ENCODE measurements around the gene CFAP97D1.

Gene CFAP97D1

GRCh38 chr17:43755389-43755875, 24.8 kb upstream of the CFAP97D1 start:
- peaks cover 23% of the 10 kb centered on the region for H3K27me3 ChIP-seq (ENCODE audit: control insufficient read depth, insufficient read depth, low read length)
- no peaks in the 10 kb centered on the region for H3K36me3 ChIP-seq (ENCODE audit: control insufficient read depth, insufficient read depth, low read length)
- H3K9me3 ChIP-seq (ENCODE audit: control insufficient read depth, insufficient read depth, low read length): no peaks in the 10 kb centered on the region
- H3K4me3 ChIP-seq (ENCODE audit: low read depth, low read length): peak overlapping the region; percentile 30
- H3K9ac ChIP-seq (ENCODE audit: low read depth, low read length): no peak overlapping the region
- peaks cover 5% of the 10 kb centered on the region for H3K4me1 ChIP-seq (ENCODE audit: control insufficient read depth, insufficient read depth, low read length)

- peaks cover 5% of the 10 kb centered on the region for H3K4me1 ChIP-seq (ENCODE audit: control insufficient read depth, insufficient read depth, low read length)
- H3K36me3 ChIP-seq (ENCODE audit: control insufficient read depth, insufficient read depth, low read length): no peaks in the 10 kb centered on the region
- H3K9me3 ChIP-seq (ENCODE audit: control insufficient read depth, insufficient read depth, low read length): no peaks in the 10 kb centered on the region
- H3K4me3 ChIP-seq (ENCODE audit: low read depth, low read length): no peak overlapping the region
- peaks cover 23% of the 10 kb centered on the region for H3K27me3 ChIP-seq (ENCODE audit: control insufficient read depth, insufficient read depth, low read length)
- no peak overlapping the region for H3K9ac ChIP-seq (ENCODE audit: low read depth, low read length)
Observed at GRCh38 chr17:43756201-43756600, 24.0 kb upstream of the CFAP97D1 start.

GRCh38 chr17:43757171-43757660, 23.0 kb upstream of the CFAP97D1 start:
- Histone ChIP-seq H3K9ac (ENCODE audit: low read depth, low read length) (no peak overlapping the region), H3K27me3 (ENCODE audit: control insufficient read depth, insufficient read depth, low read length) (peaks cover 23% of the 10 kb centered on the region), H3K36me3 (ENCODE audit: control insufficient read depth, insufficient read depth, low read length) (no peaks in the 10 kb centered on the region), H3K9me3 (ENCODE audit: control insufficient read depth, insufficient read depth, low read length) (no peaks in the 10 kb centered on the region), H3K4me1 (ENCODE audit: control insufficient read depth, insufficient read depth, low read length) (peaks cover 5% of the 10 kb centered on the region), H3K4me3 (ENCODE audit: low read depth, low read length) (no peak overlapping the region)

GRCh38 chr17:43758086-43758485, 22.1 kb upstream of the CFAP97D1 start:
- Histone ChIP-seq H3K9ac (ENCODE audit: low read depth, low read length) (no peak overlapping the region), H3K27me3 (ENCODE audit: control insufficient read depth, insufficient read depth, low read length) (peaks cover 23% of the 10 kb centered on the region), H3K4me1 (ENCODE audit: control insufficient read depth, insufficient read depth, low read length) (peaks cover 5% of the 10 kb centered on the region), H3K9me3 (ENCODE audit: control insufficient read depth, insufficient read depth, low read length) (no peaks in the 10 kb centered on the region), H3K4me3 (ENCODE audit: low read depth, low read length) (no peak overlapping the region), H3K36me3 (ENCODE audit: control insufficient read depth, insufficient read depth, low read length) (no peaks in the 10 kb centered on the region)

- Histone ChIP-seq H3K4me3 (ENCODE audit: low read depth, low read length) (no peak within 1 kb of the TSS), H3K9ac (ENCODE audit: low read depth, low read length) (no peak within 1 kb of the TSS), H3K9me3 (ENCODE audit: control insufficient read depth, insufficient read depth, low read length) (no peaks in the 10 kb centered on the region), H3K27me3 (ENCODE audit: control insufficient read depth, insufficient read depth, low read length) (peaks cover 23% of the 10 kb centered on the region), H3K36me3 (ENCODE audit: control insufficient read depth, insufficient read depth, low read length) (no peaks in the 10 kb centered on the region), H3K4me1 (ENCODE audit: control insufficient read depth, insufficient read depth, low read length) (peaks cover 5% of the 10 kb centered on the region)
Observed at GRCh38 chr17:43758497-43759174, 21.6 kb upstream of the CFAP97D1 start, which contains the start of gene SOST. Gene SOST (minus strand): TSS chr17:43758791. CDS start chr17:43758741, 50 bp downstream.

GRCh38 chr17:43759836-43760235, 20.4 kb upstream of the CFAP97D1 start:
- Histone ChIP-seq H3K4me1 (ENCODE audit: control insufficient read depth, insufficient read depth, low read length) (peaks cover 5% of the 10 kb centered on the region), H3K36me3 (ENCODE audit: control insufficient read depth, insufficient read depth, low read length) (no peaks in the 10 kb centered on the region), H3K9ac (ENCODE audit: low read depth, low read length) (no peak overlapping the region), H3K4me3 (ENCODE audit: low read depth, low read length) (no peak overlapping the region), H3K9me3 (ENCODE audit: control insufficient read depth, insufficient read depth, low read length) (no peaks in the 10 kb centered on the region), H3K27me3 (ENCODE audit: control insufficient read depth, insufficient read depth, low read length) (peaks cover 14% of the 10 kb centered on the region)

GRCh38 chr17:43760254-43760852, 19.9 kb upstream of the CFAP97D1 start:
- Histone ChIP-seq H3K9ac (ENCODE audit: low read depth, low read length) (no peak overlapping the region), H3K9me3 (ENCODE audit: control insufficient read depth, insufficient read depth, low read length) (no peaks in the 10 kb centered on the region), H3K27me3 (ENCODE audit: control insufficient read depth, insufficient read depth, low read length) (peaks cover 14% of the 10 kb centered on the region), H3K36me3 (ENCODE audit: control insufficient read depth, insufficient read depth, low read length) (no peaks in the 10 kb centered on the region), H3K4me3 (ENCODE audit: low read depth, low read length) (no peak overlapping the region), H3K4me1 (ENCODE audit: control insufficient read depth, insufficient read depth, low read length) (peaks cover 5% of the 10 kb centered on the region)

- Histone ChIP-seq H3K9ac (ENCODE audit: low read depth, low read length) (no peak overlapping the region), H3K4me3 (ENCODE audit: low read depth, low read length) (no peak overlapping the region), H3K27me3 (ENCODE audit: control insufficient read depth, insufficient read depth, low read length) (no peaks in the 10 kb centered on the region), H3K9me3 (ENCODE audit: control insufficient read depth, insufficient read depth, low read length) (no peaks in the 10 kb centered on the region), H3K4me1 (ENCODE audit: control insufficient read depth, insufficient read depth, low read length) (no peaks in the 10 kb centered on the region), H3K36me3 (ENCODE audit: control insufficient read depth, insufficient read depth, low read length) (peaks cover 11% of the 10 kb centered on the region)
Observed at GRCh38 chr17:43766413-43767052, 13.7 kb upstream of the CFAP97D1 start.

GRCh38 chr17:43767053-43767712, 13.1 kb upstream of the CFAP97D1 start:
- H3K9me3 ChIP-seq (ENCODE audit: control insufficient read depth, insufficient read depth, low read length): no peaks in the 10 kb centered on the region
- H3K36me3 ChIP-seq (ENCODE audit: control insufficient read depth, insufficient read depth, low read length): peaks cover 12% of the 10 kb centered on the region
- H3K4me1 ChIP-seq (ENCODE audit: control insufficient read depth, insufficient read depth, low read length): no peaks in the 10 kb centered on the region
- H3K9ac ChIP-seq (ENCODE audit: low read depth, low read length): no peak overlapping the region
- H3K27me3 ChIP-seq (ENCODE audit: control insufficient read depth, insufficient read depth, low read length): no peaks in the 10 kb centered on the region
- H3K4me3 ChIP-seq (ENCODE audit: low read depth, low read length): no peak overlapping the region

GRCh38 chr17:43767713-43768059, 12.5 kb upstream of the CFAP97D1 start:
- Histone ChIP-seq H3K36me3 (ENCODE audit: control insufficient read depth, insufficient read depth, low read length) (peaks cover 16% of the 10 kb centered on the region), H3K4me1 (ENCODE audit: control insufficient read depth, insufficient read depth, low read length) (no peaks in the 10 kb centered on the region), H3K9me3 (ENCODE audit: control insufficient read depth, insufficient read depth, low read length) (no peaks in the 10 kb centered on the region), H3K9ac (ENCODE audit: low read depth, low read length) (no peak overlapping the region), H3K4me3 (ENCODE audit: low read depth, low read length) (no peak overlapping the region), H3K27me3 (ENCODE audit: control insufficient read depth, insufficient read depth, low read length) (no peaks in the 10 kb centered on the region)

- Histone ChIP-seq H3K36me3 (ENCODE audit: control insufficient read depth, insufficient read depth, low read length) (peaks cover 21% of the 10 kb centered on the region), H3K9ac (ENCODE audit: low read depth, low read length) (no peak overlapping the region), H3K4me1 (ENCODE audit: control insufficient read depth, insufficient read depth, low read length) (no peaks in the 10 kb centered on the region), H3K9me3 (ENCODE audit: control insufficient read depth, insufficient read depth, low read length) (no peaks in the 10 kb centered on the region), H3K4me3 (ENCODE audit: low read depth, low read length) (no peak overlapping the region), H3K27me3 (ENCODE audit: control insufficient read depth, insufficient read depth, low read length) (no peaks in the 10 kb centered on the region)
Observed at GRCh38 chr17:43768382-43768781, 11.9 kb upstream of the CFAP97D1 start.
